Stimulated activated naive CD4-positive, alpha-beta T cell (primary cell): Measurements from ENCODE around the gene ASNSD1.

Experiments
- DNase-seq, 6 experiments: peaks; one replicate each; lab custom pipeline; 2025; lab: John Stamatoyannopoulos, UW

The ASNSD1 gene

DNA sequence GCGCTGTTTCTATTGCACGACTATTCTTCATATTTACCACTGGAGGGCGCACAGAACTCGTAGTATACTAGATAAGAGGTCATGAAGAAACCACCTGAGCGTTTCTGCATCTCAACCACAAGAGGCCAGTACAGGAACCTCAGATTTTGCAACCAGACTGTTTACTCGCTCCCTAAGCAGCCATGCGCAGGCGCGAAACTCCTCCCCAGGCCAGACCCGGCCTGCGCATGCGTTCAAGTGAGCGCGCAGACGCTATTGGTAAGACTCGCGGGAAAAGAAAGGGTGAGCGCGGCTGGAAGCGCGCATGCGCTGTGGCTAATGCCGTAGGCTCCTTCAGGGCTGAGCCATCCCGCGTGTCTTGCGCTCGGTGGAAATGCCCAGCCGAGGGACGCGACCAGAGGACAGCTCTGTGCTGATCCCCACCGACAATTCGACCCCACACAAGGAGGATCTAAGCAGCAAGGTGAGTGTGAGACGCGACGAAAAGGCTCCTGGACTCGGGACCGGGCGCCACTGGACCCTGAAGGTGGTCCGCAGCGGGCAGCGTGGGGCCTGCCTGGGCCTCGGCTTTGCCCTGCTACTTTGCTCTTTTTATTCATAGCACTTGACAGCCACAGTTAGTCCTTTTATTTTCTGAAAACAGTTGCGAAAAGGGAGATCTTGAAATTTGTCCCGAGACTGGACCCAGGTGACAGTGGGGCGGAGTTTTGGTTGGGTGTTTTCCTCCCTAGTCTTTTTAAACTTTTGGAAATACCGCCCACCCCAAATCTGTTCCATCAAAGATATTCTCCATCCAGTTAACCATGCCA, at the start of gene ASNSD1:
Gene ASNSD1 (plus strand): TSS at position 312 of the 809 bp plus-strand sequence. CDS start 4,674 bp downstream, outside the sequence.
- peak; percentile 90 to 99 (median 99) for DNase-seq

DNA sequence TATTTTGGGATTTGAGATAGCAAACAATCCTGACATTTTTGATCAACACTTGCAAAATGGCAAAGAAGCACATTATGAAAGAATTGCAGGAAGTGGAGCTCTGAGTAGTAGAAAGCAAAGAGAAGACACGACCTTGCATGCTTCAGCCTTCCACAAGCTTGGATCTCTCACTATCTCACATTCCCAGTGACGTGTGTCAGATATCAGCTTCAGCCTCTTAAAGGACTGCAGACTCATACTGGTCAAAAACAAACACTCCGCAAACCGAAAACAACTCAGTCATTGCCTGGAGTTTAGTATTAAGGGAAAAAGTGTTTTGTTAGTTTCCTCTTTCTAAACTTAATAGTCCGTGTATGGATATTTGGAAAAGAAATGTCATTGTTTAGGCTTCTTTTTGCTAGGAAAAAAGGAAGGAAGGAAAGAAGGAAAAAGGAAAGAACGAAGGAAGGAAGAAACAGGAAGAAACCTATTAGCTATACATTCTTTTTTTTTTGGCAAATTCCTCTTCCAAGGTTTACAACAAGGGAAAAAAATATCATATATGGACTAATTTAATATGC, 48.1 kb upstream of the ASNSD1 start:
- DNase-seq: no peak

DNA sequence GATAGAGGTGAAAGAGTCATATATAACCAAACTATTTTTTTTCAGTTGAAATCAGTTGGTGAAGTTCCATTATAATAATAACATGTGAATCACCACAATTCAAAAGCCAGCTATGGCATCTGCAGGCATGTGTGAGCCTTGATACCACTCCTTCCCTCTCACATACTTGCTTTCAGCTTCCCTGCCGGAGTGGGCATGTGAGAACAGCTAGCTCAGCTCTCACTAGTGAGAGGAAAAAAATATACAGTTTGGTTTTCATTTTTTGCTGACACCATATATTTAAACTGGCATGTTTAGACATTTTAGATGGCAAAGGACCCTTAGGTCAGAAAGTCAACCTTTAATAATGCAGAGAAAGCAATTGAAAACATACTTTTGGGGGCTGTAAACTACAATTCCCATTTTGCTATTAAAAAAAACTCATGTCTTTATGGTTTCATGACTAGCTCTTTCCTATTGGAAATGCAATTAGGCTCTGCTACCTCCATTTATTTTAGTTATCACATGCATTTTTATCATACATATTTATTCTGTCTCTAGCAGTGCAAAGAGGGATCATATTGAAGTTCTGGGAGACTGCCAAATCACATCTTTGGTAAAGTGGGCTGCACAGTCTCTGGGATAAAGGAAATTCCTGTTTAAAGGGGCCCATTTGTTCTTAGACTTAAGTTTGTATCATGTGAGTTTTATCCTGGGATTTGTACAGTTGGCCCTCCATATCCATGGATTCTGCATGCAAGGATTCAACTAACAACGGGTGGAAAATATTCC, 47.4 kb upstream of the ASNSD1 start:
- DNase-seq: no peak

DNA sequence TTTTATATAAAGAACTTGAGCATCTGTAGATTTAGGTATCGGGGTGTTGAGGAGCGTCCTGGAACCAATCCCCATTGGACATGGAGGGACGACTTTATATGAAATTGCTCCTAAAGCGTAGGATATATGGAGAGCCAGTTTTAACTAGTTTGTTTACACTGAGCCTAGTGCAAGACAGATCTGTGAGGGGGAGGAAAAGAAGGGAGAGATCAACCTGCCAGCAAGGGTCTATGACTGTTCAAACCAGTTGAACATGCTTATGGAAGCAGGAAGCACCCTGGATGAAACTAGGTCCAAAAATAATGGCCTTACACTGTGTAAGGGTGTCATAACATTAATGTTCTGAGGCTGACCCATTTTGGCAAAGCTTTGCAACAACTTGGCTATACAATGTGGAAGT, 46.7 kb upstream of the ASNSD1 start:
- no peak for DNase-seq

DNA sequence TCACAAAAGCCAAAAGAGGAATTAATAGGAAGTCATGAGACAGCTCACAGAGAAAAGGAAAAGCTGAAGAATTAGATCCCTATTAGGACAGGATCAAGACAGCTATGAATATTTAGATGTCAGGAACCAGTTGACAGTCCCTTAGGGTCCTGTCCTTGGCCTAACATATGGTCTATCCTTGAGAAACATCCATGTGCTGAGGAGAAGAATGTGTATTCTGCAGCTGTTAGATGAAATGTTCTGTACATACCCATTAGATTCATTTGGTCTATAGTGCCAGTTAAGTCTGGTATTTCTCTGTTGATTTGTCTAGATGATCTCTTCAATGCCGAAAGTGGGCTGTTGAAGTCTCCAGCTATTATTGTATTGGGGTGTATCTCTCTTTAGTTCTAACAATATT, 43.1 kb upstream of the ASNSD1 start:
- no peak for DNase-seq

DNA sequence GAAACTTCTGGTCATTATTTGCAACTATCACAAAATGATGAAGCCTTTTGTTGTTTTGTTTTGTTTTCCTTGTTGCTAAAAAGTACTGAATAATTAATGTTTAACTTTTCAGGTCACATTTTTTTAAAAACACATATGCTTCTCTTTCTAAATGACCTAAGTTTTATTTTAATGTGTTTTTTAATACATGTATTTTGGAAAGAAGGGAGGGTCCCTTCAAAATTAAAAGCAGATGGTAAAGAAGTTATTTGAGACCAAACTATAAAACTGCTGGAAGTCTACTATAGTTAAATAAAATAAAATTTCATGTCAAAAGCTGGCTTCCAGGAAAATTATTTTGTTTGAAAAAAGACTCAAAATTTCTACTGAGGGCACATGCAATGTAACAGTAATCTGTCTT, 39.5 kb upstream of the ASNSD1 start:
- DNase-seq: no peak

DNA sequence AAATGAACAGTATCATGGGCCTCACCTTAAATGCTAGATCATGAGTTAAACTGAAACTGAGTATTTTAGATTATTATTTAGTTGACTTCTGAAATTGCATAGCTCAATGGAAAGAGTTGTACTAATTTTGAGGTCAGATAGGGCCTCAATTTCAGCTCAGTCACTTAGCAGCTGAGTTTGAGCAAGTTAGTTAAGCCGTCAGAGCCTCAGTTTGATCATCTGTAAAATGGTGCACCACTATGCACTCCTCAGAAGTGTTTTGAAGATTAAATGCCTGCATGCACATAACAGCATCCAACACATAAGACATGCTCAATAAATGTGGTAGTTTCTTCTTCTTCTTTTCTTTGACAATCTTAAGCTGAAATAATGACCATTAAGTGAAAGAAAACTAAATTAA, 38.2 kb upstream of the ASNSD1 start:
- no peak for DNase-seq

DNA sequence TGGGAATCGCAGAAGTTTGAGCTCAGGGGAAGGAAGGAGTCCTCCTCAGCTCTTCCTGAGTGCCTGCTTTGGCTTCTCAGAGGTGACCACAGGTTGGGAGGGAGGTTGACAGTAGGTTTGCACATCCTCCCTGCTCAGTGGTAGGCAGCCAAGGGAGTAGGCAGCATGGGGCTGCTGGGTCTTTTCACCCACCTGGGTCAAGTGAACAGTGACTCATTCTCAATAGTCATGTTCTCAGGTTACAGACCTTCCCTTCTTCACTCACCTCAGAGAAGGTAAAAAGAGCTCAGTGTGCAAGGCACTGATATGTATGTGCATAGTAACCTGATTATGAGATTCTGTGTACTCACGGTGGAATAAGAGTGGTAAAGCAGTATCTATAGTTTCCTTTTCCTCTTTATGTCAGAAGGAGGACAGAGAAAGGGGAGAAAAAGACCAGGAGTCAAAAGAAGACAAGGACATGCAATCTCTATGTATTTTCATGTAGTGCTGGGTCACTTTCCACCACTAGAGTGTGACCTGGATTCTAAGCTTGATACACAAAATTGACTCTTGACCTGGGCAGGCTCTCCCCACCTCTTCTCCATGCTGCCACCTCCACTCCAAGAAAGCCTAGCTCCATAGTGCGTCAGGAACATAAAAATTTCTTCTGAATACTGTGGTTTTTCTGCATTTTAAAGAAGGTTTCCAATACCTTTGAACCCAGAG, 36.5 kb upstream of the ASNSD1 start:
- no peak for DNase-seq

DNA sequence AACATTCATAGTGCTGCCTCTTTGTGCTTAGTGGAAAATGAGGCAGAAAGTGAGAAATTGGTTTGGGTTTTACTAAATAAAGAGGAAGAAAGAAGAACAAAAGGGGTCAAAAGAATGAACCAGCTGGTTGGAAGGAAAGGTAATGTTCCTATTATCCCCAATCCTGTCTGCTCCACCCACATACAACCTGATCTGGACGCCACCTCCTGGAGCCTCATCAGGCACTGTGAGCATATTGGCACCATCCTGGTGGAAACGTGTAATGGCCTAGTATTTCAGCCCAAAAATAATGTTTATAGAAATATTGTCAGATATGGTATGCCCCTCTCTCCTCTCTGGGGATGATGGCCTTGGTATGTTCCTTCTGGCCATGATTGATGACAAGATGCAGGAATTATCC, 35.6 kb upstream of the ASNSD1 start:
- no peak for DNase-seq

DNA sequence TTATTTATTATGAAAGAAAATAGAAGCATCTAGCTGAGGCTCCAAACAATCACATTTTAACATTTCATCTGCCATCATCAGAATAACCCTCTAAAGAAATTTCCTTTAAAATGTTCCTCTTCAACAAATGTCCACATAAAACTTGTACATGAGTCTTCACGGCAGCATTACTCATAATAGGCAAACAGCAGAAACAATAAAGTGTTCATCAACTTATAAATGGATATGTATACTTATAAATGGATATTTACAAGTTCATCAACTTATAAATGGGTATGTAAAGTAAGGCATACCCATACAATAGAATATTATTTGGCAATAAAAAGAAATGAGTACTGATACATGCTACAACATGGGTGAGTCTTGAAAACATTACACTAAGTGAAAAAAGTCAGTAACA, 33.5 kb upstream of the ASNSD1 start:
- DNase-seq: no peak

DNA sequence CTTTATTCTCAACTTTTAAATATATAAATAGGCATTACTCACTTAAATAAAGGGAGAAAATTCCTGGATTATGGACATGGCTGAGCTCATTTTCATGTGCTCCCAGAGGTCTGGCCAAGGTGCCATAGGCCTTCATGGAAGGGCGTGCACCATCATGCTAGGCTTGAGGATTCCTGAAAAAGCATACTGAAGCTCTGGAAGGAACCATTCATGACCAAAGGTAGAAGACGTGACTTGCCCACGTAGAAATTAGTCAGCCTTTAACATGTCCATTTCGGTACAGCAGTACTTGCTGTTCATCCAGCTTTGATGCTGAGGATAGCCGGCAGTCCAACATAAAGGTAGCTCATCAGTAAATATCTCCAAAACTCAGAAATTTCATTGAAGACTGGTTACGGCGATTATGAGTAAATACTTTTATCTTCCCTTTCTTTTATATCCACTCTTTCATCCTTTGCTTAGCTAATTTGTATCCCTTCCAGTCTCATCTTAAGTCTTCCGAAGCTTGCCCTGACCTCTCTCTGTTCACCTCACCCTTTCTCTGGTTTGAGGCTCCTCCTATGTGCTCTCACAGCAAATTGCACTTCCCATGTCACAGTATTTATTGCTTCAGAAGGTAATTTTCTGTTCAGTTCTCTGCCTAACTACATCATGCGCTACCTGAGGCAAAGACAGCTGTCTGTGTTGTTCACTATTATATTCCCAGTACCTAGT, 32.3 kb upstream of the ASNSD1 start:
- DNase-seq: no peak

DNA sequence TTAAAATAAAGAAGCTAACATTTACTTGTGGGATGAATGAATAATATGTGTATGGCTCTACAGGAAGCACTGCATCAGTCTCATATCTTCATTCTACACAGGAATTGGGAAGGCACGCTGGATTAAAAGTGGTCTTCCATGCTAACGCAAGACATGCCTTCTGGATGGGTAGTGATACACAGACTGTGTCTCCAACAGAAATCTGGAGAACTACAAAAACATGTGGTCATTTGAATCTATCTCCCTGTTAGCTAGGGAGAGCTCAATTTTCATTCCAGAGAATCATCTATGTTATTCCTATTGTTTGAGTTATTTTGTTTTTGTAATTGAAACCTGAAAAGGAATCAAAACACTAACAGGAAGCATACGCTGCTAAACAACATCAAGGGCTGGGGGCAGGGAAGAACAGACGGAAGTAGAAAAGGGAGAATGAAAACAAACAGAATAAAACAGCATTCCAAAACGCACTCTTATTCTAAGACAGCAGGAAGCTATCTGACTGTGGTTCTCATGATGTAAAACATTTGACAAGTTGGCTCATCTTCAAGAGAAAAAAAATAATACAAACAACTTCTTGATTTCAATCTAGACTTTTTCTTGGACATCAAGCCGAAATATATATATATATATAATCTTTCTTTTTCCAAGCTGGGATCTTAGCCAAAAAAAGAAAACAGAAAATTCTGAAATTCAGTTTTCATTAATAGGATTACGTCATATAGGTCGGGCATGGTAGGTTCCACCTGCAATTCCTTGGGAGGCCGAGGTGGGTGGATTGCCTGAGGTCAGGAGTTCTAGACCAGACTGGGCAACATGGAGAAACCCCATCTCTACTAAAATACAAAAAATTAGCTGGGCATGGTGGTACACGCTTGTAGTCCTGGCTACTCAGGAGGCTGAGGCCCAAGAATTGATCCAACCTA, 31.5 kb upstream of the ASNSD1 start:
- no peak for DNase-seq

DNA sequence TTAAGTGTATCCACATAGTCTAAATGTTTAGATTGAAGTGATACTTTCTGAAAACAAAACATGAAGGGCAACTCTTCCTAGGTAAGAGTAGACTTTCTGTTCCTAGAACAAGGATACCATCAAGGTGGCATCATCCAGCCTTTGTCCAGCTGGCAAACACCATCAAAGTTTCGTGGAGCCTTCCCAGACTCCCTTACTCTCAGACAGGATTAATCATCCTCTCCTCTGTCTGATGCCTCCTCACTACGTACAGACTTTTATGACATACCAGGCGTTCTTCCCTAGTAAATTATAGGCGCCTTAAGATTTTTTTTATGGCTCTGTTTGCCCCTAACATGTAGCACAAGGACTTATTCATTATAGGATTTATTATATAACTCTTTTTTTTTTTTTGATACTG, 29.4 kb upstream of the ASNSD1 start:
- no peak for DNase-seq

DNA sequence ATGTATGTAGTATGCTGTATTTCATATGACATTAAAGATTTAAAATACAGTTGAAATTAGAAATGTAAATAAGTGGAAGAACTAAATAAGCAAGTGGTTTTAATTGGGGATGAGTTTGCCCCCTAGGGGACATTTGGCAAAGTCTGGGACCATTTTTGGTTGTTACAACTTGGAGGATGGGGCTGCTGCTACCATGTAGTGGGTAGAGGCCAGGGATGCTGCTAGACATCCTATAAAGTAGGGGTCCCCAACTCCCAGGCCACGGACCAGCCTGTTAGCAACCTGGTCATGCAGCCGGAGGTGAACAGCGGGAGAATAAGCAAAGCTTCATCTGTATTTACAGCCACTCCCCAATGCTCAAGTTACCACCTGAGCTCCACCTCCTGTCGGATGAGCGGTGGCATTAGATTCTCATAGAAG, 27.9 kb upstream of the ASNSD1 start:
- peak in 3 of 6 experiments; percentile 14 to 24 (median 18) for DNase-seq

DNA sequence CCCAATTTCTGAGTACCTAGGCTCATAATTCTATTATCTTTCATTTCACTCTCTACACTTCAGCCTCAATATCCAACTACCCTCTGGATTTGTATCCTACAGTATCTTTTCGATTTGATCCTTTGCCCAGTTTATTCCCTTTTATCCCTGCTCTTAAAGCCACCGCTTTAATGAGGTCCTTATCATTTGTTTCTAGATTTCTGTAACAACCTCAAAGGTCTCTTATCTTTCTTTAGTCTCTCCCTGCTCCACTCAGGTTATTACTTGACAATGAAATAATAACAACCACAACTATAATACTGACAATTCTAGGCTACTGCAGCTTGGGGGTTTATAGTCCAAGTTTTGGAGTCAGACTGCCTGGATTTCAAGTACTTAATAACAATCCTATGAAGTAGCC, 25.9 kb upstream of the ASNSD1 start:
- no peak for DNase-seq

DNA sequence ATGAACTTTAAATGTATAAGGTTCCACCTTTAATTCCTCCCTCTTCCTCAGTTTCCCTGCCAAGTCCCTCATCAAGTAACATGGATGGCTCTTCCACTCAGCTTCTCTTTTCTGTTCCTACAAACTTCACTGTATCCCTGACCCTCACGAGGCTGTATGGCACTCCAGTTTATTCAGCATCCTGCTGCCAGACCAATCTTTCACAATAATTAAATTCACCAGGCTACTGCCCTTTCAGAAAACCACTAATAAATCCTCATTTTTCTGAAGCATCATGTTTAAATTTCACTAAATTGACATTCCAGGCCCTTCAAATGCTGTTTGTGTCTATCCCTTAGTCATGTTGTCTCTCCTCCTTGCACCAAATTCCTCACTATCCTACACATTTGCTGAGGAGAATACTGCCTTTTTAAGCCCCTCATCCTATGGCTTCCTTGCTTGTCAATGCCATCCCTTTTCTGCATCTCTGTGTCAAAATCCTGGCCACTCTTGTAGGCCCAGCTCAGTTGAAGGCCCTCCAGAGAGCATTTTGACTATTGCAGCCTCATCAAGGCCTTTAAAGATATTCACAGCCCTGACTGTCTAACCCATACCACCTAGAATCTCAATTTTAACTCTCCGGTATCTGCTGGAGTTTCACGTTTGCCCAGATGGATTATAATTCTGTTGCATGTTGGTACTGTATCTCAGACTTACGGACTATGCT, 22.8 kb upstream of the ASNSD1 start:
- DNase-seq: no peak

DNA sequence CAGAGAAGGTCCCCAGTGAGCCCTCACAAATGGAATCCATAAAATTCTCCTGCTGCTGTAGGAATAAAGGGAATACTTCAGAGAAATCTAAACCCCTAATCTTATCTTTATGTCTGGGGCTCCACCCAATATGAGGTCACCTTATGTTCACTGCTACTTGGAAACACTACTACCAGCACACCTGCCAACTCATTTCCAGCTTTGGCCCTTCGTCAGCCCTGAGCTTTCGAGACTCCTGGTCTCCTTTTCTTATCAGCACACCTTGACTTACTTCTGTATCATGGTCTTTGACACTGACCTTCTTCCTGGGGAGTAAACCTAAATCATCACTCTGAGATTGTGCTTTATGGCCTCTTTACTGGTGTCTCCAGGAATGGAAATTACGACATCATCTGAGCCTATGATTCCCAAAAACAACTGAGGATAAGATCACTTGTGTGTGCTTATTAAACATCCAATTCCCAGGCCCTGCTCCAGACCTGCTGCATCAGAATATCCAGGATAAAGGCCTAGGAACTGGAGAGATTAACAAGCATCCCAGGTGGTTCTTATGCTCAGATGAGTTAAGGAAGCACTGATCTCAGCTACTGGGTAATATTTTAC, 22.2 kb upstream of the ASNSD1 start:
- DNase-seq: no peak

DNA sequence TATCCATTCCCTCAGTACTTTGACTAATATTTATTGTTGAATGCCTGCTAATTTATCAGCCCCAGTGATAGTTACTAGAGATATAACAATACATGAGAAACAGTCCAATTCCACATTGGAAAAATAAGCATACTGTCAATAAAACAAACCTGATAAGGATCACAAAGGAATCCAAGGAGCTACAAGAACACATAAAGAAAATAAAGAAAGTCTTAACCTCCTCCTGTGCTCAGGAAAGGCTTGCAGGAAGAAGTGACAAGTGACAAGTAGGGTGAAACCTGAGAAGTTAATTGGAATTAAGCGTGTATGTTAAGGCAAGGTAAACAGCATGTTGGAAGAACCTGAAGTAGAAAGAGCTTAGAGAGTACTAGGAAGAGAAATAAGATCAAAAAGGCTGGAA, 20.3 kb upstream of the ASNSD1 start:
- DNase-seq: no peak

DNA sequence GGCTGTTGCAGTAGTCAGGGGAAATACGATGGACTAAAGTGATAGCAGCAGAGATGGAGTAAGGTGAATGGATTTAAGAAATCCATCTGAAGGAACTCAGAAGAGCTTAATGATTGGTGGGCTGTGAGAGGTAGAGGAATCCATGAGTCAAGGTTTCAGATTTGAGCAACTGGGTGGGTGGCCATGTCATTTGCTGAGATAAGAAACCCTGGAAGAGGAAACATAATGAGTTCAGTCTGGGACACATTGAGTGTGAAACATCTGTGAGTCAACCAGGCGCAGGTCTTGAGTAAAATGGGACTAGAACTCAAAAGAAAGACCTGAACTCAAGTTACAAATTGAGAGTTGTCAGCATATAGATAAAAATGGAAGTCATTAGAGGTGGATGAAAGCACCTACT, 19.7 kb upstream of the ASNSD1 start:
- DNase-seq: no peak

DNA sequence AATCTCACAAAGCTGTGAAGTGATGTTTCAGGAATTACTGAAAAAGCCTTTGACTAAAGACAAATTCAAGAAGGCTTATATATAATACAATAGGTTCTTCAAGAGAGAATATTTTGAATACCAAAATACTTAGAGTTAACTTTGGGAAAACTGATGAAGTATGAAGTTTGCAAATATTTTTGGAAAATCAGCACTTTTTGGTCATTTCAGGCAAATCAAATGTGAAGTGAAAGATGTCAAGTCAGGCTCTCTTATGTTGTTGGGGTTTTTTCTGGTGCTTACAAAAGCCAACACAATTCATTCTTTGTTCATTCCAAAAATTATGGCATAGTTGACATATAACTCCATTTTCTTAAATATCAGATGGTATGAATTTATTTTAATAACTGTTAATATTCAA, 14.7 kb upstream of the ASNSD1 start:
- DNase-seq: no peak
